ENCODE results near the gene CMPK2.

The CMPK2 gene

DNA sequence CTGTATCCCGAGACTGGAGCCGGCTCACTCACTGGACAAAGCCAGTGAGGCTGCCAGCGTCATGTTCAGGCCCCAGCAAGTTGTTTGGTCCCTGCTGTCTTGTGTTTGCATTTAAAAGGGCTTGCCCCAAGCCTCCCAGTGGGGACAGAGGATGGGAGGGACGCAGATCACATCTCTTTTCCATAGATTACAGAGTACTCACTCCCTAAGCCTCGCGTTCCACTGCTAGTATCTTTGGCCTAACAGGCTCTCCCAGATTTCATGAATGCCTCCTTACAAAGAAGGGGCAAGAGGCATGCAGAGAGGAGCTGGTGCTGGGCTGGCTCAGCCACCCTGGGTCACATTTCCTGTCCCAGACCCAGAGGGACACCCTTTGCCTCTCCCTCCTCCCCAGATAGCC is 59.1 kb downstream of the CMPK2 start:
- H3K9me3 ChIP-seq (ENCODE audit: control insufficient read depth, insufficient read depth, low read depth, low read length): no peaks in the 10 kb centered on the region
- POLR2A ChIA-PET: no interaction called here
- CTCF ChIA-PET: no interaction called here
- H3K4me1 ChIP-seq (ENCODE audit: control insufficient read depth, insufficient read depth, low read length): no peaks in the 10 kb centered on the region
- H3K4me3 ChIP-seq (ENCODE audit: low read depth, low read length): no peak overlapping the region
- H3K27ac ChIP-seq (ENCODE audit: extremely low read depth, low read depth, low read length): no peak overlapping the region
- TF ChIP-seq ZNF48 (tag by site-specific recombination; IDR thresholded peaks at IDR 0.05): no peak
- TF ChIP-seq, protein P1, sequence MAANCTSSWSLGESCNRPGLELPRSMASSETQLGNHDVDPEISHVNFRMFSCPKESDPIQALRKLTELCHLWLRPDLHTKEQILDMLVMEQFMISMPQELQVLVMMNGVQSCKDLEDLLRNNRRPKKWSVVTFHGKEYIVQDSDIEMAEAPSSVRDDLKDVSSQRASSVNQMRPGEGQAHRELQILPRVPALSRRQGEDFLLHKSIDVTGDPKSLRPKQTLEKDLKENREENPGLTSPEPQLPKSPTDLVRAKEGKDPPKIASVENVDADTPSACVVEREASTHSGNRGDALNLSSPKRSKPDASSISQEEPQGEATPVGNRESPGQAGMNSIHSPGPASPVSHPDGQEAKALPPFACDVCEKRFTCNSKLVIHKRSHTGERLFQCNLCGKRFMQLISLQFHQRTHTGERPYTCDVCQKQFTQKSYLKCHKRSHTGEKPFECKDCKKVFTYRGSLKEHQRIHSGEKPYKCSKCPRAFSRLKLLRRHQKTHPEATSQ (tag by site-specific recombination; IDR thresholded peaks at IDR 0.05): no peak
- TF ChIP-seq, protein P2, sequence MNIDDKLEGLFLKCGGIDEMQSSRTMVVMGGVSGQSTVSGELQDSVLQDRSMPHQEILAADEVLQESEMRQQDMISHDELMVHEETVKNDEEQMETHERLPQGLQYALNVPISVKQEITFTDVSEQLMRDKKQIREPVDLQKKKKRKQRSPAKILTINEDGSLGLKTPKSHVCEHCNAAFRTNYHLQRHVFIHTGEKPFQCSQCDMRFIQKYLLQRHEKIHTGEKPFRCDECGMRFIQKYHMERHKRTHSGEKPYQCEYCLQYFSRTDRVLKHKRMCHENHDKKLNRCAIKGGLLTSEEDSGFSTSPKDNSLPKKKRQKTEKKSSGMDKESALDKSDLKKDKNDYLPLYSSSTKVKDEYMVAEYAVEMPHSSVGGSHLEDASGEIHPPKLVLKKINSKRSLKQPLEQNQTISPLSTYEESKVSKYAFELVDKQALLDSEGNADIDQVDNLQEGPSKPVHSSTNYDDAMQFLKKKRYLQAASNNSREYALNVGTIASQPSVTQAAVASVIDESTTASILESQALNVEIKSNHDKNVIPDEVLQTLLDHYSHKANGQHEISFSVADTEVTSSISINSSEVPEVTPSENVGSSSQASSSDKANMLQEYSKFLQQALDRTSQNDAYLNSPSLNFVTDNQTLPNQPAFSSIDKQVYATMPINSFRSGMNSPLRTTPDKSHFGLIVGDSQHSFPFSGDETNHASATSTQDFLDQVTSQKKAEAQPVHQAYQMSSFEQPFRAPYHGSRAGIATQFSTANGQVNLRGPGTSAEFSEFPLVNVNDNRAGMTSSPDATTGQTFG (tag by site-specific recombination; IDR thresholded peaks at IDR 0.05; ENCODE audit: borderline replicate concordance): no peak
- no peak for TF ChIP-seq ZNF521 (tag by site-specific recombination; IDR thresholded peaks at IDR 0.05)
- TF ChIP-seq ZNF776 (tag by site-specific recombination; IDR thresholded peaks at IDR 0.05; ENCODE audit: borderline replicate concordance): no peak
- TF ChIP-seq ZNF555 (tag by site-specific recombination; conservative IDR thresholded peaks at IDR 0.05): no peak
- TF ChIP-seq ZNF701 (tag by site-specific recombination; IDR thresholded peaks at IDR 0.05): no peak
- TF ChIP-seq ZNF76 (tag by site-specific recombination; IDR thresholded peaks at IDR 0.05; ENCODE audit: borderline replicate concordance, low read depth): no peak
- no peak for TF ChIP-seq ZNF610 (tag by site-specific recombination; IDR thresholded peaks at IDR 0.05; ENCODE audit: borderline replicate concordance)
- TF ChIP-seq ZNF10 (tag by site-specific recombination; IDR thresholded peaks at IDR 0.05): no peak
- no peak for TF ChIP-seq ZSCAN30 (tag by site-specific recombination; IDR thresholded peaks at IDR 0.05)
- TF ChIP-seq ZNF830 (tag by site-specific recombination; IDR thresholded peaks at IDR 0.05; ENCODE audit: low read depth): no peak
- no peak for TF ChIP-seq SP3 (tag by site-specific recombination; IDR thresholded peaks at IDR 0.05)
- TF ChIP-seq, protein P3, sequence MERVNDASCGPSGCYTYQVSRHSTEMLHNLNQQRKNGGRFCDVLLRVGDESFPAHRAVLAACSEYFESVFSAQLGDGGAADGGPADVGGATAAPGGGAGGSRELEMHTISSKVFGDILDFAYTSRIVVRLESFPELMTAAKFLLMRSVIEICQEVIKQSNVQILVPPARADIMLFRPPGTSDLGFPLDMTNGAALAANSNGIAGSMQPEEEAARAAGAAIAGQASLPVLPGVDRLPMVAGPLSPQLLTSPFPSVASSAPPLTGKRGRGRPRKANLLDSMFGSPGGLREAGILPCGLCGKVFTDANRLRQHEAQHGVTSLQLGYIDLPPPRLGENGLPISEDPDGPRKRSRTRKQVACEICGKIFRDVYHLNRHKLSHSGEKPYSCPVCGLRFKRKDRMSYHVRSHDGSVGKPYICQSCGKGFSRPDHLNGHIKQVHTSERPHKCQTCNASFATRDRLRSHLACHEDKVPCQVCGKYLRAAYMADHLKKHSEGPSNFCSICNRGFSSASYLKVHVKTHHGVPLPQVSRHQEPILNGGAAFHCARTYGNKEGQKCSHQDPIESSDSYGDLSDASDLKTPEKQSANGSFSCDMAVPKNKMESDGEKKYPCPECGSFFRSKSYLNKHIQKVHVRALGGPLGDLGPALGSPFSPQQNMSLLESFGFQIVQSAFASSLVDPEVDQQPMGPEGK (tag by site-specific recombination; IDR thresholded peaks at IDR 0.05): no peak
- no peak for TF ChIP-seq GLI2 (tag by site-specific recombination; IDR thresholded peaks at IDR 0.05; ENCODE audit: borderline replicate concordance, low read depth)
- TF ChIP-seq ZNF354C (tag by site-specific recombination; IDR thresholded peaks at IDR 0.05; ENCODE audit: borderline replicate concordance, low read depth): no peak
- TF ChIP-seq ZNF24 (tag by site-specific recombination; IDR thresholded peaks at IDR 0.05): no peak
- no peak for TF ChIP-seq ZBTB1 (tag by site-specific recombination; IDR thresholded peaks at IDR 0.05)
- H3K36me3 ChIP-seq (ENCODE audit: control insufficient read depth in 2 of 2, insufficient read depth in 1 of 2, low read length in 2 of 2): no peaks in the 10 kb centered on the region

DNA sequence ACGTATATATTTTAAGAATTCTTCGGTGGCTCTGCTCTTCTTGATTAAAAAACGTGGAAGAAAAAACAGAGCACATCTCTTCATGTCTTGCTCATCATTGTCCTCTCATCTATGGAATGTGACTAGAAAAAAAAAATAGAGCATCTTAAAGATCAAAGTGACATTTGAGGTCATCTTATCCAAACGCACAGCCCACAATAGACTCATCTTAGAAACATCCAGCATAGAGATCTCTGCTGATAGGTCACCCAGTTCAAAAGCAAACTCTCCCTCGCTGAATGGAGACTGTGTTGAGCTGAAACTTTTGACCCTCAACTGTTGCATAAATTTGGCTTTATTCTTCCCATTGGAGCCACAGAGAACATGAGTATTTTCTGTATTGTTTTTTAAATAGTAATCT is 65.2 kb downstream of the CMPK2 start:
- no peaks in the 10 kb centered on the region for H3K4me1 ChIP-seq (ENCODE audit: control insufficient read depth, insufficient read depth, low read length)
- POLR2A ChIA-PET: no interaction called here
- TF ChIP-seq, protein P4, sequence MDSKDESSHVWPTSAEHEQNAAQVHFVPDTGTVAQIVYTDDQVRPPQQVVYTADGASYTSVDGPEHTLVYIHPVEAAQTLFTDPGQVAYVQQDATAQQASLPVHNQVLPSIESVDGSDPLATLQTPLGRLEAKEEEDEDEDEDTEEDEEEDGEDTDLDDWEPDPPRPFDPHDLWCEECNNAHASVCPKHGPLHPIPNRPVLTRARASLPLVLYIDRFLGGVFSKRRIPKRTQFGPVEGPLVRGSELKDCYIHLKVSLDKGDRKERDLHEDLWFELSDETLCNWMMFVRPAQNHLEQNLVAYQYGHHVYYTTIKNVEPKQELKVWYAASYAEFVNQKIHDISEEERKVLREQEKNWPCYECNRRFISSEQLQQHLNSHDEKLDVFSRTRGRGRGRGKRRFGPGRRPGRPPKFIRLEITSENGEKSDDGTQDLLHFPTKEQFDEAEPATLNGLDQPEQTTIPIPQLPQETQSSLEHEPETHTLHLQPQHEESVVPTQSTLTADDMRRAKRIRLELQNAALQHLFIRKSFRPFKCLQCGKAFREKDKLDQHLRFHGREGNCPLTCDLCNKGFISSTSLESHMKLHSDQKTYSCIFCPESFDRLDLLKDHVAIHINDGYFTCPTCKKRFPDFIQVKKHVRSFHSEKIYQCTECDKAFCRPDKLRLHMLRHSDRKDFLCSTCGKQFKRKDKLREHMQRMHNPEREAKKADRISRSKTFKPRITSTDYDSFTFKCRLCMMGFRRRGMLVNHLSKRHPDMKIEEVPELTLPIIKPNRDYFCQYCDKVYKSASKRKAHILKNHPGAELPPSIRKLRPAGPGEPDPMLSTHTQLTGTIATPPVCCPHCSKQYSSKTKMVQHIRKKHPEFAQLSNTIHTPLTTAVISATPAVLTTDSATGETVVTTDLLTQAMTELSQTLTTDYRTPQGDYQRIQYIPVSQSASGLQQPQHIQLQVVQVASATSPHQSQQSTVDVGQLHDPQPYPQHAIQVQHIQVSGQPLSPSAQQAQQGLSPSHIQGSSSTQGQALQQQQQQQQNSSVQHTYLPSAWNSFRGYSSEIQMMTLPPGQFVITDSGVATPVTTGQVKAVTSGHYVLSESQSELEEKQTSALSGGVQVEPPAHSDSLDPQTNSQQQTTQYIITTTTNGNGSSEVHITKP (tag by site-specific recombination; IDR thresholded peaks at IDR 0.05): no peak
- TF ChIP-seq ZNF529 (tag by site-specific recombination; IDR thresholded peaks at IDR 0.05; ENCODE audit: insufficient replicate concordance) (no peak), ZNF623 (tag by site-specific recombination; IDR thresholded peaks at IDR 0.05) (no peak), GLI4 (tag by site-specific recombination; IDR thresholded peaks at IDR 0.05) (no peak), ZBTB21 (tag by site-specific recombination; IDR thresholded peaks at IDR 0.05) (no peak), ZNF664 (tag by site-specific recombination; IDR thresholded peaks at IDR 0.05) (no peak)
- TF ChIP-seq, protein P5, sequence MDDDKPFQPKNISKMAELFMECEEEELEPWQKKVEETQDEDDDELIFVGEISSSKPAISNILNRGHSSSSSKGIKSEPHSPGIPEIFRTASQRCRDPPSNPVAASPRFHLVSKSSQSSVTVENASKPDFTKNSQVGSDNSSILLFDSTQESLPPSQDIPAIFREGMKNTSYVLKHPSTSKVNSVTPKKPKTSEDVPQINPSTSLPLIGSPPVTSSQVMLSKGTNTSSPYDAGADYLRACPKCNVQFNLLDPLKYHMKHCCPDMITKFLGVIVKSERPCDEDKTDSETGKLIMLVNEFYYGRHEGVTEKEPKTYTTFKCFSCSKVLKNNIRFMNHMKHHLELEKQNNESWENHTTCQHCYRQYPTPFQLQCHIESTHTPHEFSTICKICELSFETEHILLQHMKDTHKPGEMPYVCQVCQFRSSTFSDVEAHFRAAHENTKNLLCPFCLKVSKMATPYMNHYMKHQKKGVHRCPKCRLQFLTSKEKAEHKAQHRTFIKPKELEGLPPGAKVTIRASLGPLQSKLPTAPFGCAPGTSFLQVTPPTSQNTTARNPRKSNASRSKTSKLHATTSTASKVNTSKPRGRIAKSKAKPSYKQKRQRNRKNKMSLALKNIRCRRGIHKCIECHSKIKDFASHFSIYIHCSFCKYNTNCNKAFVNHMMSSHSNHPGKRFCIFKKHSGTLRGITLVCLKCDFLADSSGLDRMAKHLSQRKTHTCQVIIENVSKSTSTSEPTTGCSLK (tag by site-specific recombination; IDR thresholded peaks at IDR 0.05): no peak

More for the DNA sequence above, 65.2 kb downstream of the CMPK2 start:
- Histone ChIP-seq H3K27ac (ENCODE audit: extremely low read depth, low read depth, low read length) (no peak overlapping the region), H3K36me3 (ENCODE audit: control insufficient read depth in 2 of 2, insufficient read depth in 1 of 2, low read length in 2 of 2) (no peaks in the 10 kb centered on the region), H3K4me3 (ENCODE audit: low read depth, low read length) (no peak overlapping the region), H3K9me3 (ENCODE audit: control insufficient read depth, insufficient read depth, low read depth, low read length) (no peaks in the 10 kb centered on the region)
- CTCF ChIA-PET: interaction anchor here (1.1 kb wide), 1 partner anchor 15 kb away, joined by 3 read pairs; no protein-coding TSS in a partner anchor

All from HEK293 (cell line).